SW 1271 (cell line): ENCODE data around the gene SMLR1.
"Not testable (repeated sequence)": the region's sequence is repeated elsewhere in the genome, so short reads cannot be mapped to it uniquely, and the experiment has no call there.

ENCODE experiments used
- DNase-seq, 2 experiments: peaks; one replicate each; lab custom pipeline; 2025; lab: John Stamatoyannopoulos, UW

Gene SMLR1

DNA sequence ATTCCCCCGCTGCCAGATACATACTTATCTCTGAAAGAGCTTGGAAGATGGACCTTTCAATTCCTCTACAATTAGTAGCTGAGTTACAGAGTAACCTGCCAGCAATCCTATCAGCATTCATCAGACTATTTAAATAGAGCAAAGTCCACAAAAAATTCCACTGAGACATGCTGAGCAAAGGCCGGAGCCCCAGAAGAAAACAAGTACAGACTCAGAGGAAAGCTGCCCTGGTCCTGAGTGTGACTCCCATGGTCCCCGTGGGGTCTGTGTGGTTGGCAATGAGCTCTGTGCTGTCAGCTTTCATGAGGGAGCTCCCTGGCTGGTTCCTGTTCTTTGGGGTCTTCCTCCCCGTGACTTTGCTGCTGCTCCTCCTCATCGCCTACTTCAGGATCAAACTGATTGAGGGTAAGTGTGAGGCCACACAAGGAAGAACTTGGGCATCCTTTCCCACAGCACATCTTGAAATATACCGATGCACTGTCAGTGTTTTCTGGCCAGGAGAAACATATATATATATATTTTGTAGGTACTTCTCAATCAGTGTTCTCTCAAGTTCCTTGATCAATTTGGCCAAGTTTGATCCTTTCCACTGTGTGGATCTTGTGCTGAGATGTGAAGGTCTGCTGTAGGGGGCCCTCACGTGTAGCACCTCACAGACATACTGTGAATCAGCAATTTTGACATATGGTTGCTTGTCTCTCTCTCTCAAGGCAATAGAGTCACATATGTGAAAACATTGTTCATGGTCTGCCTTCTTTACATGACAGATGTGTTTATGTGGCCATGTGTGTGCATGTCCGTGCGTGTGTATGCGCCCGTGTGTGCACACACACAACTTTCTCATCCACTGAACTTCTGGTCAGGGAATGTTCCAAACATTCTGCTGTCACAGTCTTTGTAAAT lies at the start of gene SMLR1:
TSS of gene SMLR1 (plus strand) at position 160 of the 903 bp plus-strand sequence. CDS start at position 168, 8 bp downstream.
- no peak for DNase-seq

DNA sequence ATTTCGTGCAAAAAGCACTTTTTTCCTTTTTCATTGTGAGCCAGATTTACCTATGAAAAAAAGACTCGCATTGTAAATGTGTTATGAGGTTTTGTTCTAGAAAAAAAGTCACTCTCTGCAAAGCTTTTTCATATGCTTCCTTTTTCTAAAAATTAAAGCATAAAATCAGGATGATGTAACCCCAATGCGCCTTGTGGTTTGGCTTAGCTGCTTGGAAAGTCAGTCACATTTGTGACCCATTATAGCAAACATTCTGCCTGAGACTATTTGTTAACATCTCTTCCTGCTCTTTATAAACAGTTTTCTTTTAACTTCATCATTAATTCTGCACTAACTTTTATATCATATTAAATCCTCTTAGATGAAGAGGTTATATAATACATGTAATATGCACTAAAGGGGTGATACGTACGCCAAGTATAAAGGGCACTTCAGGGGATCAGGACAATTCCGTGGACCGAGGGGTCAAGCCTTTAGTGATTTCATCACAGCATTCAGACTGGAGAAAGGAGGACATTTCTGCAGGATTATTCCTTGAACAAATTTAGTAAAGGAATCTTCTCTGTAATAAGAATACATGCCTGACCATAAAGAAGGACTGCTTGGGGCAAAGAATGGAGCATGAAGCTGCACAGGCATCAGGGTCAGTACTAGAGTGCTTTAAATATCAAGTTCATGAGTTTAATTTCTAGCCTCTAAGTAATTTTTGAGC lies 48.1 kb upstream of the SMLR1 start:
- no peak for DNase-seq

DNA sequence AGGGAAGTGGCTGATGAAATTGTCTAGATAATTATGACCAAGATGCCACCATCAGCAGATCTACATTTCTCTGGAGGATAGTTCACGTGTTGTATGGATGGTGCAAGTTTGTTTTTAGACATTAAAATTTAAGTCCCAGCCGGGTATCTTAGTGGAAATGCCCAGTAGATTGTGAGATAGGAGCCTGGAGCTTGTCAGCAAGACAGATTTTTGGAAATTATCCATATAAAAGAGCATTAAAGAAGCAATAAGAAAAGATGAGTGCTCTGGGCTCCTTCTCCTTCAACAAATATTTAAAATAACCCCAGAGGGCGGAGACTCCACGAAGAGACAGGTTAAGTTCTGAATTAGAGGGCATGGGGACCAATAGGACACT lies 47.6 kb upstream of the SMLR1 start:
- DNase-seq: no peak

DNA sequence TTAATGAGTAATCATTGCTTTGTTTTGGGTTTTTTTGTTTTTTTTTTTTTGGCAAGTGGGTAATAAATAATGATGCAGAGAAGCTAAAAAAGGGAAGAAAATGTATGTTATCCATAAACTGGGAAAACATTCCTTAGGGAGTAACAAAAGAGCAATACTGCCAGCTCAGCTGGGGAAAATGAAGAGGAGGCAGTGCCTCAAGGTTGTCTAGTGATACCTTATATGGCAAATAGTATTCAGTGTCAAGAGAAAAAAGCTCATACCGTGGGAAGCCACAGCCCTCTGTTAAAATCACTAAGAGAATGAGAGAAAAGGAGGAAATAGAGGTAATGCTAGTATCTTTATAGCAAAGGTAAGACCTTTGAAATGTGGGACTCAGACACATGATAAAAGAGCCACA lies 47.1 kb upstream of the SMLR1 start:
- DNase-seq: no peak

DNA sequence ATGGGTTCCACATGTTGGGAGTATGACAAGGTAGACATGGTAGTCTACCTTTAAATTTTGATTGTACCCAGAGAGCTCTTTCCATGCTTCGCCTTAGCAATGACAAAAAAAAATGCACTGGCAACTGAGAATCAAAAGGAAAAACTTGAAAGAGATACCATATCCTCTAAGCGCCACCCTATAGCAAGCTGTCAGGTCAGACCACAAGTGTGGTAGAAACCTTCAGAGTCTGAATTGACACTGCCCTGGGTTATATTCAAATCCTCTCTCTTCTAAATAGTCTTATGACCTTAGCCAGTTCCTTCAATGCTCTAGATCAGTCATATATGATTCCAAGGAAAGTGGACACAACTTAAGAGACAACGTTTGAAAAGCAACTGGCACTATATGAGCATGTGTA lies 45.6 kb upstream of the SMLR1 start:
- DNase-seq: no peak

DNA sequence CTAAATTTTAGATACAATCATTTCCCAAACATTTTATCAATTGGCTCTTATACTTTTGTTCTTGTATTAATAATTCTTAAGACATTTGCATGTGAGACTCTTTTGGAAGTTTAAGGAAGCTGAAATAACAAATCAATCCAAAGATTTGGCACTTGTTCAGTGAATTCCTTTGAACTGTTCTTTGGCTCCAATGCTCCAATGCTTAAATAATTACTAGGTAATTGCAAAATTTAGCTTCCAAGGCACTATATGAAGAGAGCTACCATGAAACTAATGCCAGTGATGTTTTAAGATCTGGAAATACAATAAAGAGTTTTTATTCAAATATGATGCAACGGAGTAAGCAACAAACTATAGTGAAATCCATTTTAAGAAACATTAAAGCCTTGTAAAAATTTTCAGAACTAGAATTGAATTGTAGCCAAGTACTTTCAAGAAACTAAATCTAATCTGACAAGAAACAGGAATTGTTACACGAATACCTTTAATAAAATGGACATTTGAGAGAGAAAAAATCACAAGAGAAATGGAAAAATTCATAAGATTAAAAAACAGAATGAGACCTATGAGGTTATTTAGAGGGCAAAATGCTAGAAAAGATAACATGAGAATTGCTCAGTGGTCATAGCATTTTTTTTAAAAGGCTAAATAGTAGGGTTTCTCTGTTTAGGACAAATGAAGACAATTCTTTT lies 43.6 kb upstream of the SMLR1 start:
- DNase-seq: no peak

DNA sequence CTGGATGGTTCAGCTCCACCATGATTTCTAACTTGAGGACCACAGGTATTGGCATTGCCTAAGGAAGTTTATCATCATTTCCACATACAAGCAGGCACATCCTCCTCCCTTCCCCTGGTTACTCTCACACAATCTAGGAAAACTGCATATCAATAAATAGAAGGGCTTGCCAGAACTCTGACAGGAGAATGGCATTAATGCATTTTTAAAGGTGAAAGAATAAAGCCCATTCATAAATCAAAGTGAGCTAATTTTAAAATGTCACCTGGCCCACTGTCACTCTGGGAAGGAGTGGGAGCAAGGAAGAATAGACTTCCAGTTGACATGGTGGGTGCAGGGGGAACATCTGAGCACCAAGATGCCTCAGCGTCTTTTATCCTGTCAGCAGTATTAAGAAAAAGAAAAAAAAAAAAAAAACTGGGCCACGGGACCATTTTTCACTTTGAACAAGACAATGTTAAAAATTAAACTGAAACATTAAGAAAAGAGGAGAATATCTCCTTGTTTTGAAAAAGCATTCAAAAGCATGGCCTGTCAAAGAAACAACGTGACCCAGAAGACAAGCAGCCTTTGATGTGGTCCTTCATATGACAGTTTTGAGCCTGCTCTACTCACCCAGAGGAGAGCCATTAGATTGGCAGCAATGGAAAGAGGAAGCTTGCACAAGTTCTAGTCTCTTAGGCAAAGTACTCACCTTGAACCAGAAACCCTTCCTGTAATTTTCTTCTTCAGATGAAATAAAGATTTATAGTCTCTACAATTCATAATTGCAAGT lies 39.3 kb upstream of the SMLR1 start:
- no peak for DNase-seq

DNA sequence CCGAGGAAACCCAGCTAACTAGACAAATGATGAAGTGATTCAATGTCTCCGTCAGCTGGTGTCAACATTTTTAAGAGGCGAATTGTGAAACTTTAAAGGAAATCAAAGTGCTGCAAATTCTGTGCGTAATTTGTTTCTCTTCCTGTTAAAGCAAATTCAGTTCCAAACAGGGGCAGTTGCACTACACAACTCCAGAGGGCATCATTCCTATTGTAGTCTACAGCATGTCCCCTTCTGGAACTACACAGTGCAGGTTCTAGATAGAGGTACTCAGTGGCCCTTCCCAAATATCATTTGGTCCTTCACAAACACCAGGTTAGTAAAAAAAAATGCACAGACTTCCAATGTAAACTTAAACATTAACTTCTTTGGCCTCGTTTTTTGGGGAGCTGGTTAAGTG lies 38.3 kb upstream of the SMLR1 start:
- DNase-seq: no peak

DNA sequence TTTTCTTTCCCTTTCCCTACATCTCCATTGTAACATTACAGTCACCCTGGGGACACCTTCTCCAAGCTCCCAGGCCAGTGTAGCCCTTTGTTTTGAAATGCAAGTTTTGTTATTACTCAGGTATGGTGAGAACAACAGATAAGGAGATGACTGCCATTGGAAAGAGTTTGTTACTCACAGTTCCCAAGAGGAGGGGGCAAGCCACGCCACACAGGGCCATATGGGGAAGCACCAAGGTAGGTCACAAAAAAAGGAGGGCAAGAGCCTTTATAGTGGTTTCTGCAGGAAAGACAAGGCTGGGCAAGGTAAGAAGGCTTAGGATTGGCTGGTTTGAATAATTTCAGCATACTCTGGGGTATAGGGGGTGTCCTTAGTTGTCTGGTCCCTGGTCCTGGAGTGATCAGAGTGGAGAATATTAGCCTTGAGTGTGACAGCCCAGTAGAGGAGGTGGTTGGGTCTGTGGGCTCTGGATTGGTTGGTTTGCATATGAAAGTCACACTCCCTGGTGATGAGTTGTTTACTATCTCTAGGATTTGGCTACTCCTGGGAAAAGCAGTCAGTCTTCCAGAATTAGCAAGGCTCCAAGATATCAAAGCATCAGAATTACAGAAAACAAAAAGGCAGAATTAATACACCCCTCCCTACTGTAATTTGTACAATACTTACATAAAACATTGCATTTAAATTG lies 33.1 kb upstream of the SMLR1 start:
- DNase-seq: no peak

DNA sequence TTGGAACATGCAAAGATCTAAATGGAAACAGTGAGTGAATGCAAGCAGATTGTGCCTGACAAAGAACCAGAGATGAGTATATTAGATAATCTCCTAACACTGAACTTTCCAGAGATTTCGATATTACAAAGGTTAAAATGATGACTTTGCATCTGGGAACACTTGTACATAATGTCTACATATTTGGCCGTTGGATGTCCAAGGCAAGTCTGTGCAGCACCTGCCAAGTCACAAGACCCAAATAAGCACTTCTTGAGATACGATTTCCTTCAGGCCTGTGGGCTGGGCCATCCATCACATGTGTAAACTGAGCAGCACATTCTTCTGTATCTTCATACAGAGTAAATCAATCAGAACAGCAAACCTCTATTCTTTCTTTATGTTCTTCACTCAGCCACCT lies 32.5 kb upstream of the SMLR1 start:
- DNase-seq: no peak

DNA sequence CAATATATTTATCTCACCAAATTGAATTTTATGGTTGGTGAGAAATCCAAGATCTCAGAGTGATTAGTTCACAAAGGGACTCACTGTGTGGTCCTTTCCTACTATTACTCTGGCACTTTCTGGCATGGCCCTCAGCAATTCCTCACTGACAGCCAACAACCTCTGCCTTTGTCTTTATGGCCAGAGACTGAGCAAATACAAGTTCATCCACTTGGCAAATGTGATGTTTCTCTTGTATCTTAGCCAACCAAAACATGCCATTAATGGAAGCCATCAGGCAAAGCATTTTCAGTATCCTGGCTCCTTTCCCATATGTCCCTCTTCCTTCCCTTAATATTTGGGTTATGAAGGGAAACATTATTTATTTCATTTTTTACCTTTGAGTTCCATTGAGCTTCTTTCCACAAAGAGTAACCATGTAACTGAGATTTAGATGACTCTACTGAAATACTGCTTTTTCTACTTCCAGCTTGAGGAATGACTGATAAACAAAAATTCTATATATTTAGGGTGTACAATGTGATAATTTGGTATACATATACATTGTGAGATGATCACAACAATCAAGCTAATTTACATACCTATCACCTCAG lies 30.8 kb upstream of the SMLR1 start:
- no peak for DNase-seq

DNA sequence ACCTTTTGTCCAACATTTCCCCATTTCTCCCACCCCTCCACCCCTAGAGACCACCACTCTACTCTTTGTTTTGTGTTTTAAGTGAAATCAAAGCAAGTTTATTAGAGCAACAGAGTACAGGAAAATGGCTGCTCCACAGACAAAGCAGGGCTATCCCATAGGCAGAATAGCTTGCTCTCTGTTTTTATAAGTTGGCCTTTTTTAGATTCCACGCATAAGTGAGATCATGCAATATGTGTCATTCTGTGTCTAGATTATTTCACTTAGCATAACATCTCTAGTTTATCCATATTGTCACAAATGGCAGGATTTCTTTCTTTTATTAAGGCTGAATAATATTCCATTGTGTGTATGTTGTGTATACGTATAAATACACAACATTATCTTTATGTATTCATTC lies 30.1 kb upstream of the SMLR1 start:
- DNase-seq: no peak

DNA sequence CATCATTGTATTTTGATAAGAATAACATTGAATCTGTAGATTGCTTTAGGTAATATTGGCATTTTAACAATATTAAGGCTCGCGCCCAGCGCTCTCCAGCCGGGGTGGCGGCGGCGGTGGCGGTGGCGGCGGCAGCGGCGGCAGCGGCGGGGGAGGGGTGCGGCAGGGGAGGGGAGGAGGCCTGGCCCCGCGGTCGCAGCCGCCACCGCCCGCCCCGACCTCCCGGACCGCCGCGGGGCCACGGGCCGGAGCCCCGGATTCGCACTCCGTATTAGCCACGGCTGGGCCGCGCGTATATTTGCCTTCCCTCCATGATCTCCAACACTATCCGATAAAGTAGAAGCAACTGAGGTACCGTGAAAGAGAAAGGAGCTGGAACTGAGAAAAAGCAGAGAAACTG lies 25.8 kb upstream of the SMLR1 start:
- DNase-seq: not testable (repeated sequence)

DNA sequence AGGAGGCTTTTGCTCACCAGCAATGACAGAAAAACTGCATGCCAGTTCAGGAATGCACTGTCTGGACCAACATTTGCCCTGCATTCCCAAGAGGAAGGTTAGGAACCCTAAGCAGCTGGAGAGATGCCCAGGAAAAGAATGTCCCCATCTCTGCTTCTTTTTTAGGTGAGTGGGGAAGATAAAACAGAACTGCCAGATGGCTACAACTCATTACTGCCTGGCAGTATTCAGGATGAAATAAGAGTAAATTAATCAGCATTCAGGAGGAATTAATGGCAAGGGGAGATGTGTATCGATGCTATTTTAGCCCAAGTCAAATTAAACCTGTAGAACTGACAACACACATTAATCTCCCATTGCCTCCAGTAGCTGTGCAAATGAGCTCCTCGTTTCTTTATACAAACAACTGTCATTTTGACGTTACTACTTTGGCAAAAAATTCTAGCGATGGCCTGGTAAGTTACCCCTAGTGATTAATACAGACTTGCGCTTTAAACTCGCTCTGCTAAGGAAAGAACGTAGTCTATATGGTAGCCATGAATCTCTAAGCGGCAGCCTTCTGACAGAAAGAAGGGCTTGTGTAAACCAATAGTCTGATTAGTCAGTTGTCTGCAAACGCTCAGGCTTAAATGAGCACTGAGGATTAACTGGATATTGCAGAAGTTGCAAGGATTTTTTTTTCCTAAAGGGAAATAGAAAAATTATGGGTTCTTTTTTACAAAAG lies 16.7 kb upstream of the SMLR1 start:
- DNase-seq: no peak

DNA sequence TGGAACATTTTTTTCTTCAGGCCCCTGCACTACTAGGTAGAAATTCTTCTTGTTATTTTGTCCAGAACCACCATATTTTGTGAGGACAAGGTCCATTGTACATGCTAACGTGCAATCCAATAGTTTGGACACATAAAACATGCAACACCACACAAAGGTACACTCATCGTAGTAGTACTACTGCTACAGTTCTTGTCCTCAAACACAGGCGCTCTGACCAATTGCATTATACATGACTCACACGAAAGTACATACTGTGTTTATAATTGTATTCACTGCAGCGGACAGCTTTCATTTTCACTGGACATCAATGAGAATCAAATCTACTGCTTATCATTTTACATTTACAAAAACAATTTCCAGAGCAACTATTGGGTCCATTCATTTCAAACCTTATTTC lies 15.3 kb upstream of the SMLR1 start:
- DNase-seq: no peak

DNA sequence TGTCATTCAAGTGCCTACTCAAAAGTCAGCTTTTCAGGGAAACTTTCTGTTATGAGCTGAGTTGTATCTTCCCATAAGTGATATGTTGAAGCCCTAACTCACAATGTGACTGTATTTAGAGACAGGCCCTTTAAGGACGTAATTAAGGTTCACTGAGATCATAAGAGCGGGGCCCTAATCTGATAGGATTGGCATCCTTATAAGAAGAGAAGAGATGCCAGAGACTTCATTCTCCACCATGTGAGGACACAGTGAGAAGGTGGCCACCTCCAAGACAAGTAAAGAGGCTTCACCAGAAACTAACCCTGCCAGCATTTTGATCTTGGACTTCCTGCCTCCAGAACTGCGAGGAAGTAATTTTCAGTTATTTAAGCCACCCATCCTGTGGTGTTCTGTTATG lies 12.7 kb upstream of the SMLR1 start:
- DNase-seq: no peak

DNA sequence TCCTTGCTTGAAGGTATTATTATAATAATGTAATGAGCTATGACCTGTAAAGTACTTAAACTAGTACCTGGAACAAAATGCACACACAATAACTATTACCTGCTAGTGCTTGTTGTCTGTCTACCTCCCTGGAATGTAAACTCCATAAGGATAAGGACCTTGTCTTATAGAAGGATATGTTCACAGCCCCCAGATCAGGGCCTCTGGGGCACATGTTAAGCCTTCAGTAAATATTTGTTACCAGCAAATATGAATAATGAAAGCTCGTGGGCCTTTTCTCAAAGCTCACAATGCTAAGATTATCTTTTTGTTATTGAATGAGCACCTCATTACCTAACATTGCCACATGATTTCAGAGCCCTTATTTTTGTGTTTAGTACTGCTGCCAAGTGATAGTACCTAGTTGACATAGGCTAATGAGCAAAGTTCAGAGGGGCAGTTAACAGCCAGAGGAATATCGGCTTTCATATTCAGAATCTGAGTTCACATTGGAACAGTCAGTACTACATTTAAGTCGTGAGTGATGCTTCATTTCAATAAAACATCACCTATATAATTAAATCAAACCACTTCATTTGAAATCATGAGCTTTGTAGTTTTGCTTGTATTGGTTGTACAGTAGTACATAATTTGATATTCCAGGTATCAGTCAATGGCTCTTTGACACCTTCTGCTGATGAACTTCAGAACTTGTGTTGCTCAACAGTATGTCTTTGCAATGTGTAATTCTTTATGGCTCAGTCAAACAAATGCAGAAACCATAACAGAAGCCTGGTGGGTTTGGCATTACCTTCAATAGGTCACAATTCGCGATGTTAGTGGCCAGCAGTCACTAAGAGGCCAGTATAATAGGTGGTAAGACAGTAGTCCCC lies 11.8 kb upstream of the SMLR1 start:
- DNase-seq: no peak

DNA sequence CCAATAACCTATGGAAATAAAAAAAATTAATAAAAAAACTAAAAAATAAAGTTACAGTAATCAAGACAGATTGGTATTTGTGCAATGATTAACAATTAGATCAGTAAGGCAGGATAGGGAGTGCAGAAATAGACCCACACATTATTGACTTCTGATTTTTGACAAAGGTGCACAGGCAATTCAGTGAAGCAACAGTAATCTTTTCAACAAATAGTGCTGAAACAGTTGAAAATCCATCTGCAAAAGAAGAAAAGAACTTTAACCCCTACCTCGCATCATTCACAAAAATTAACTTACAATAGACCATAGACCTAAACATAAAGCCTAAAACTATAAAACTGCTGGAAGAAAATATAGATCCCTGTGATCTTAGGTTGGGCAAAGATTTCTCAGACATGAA lies 4.5 kb upstream of the SMLR1 start:
- DNase-seq: no peak

DNA sequence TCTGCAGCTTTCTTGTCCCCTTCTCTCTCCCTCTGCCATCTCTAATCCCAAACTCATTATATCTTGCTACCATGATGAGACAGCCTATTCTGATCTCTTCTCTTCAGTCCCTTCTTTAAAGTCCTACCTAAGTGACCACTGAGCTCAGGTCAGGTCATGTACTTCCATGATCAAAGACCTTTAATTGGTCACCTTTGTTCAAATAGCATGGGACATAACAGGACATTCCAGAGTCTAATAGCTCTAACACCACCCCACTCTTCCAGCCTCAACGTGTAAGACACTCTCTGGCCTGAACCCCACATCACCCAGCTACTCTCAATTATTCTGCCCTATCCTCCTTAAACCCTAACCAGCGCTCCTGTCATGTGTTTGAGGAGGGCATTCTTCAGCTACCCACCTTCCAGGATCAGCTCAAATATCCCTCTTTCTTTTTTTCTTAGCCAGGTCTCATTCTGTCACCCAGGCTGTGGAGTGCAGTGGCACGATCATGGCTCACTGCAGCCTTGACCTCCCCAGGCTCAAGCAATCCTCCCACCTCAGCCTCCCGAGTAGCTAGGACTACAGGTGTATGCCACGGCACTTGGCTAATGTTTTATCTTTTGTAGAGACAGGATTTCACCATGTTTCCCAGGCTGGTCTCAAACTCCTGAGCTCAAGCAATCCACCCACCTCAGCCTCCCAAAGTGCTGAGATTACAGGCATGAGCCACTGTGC lies 2.1 kb upstream of the SMLR1 start:
- no peak for DNase-seq
